ENCODE results near the gene ZNF526.

Gene ZNF526

DNA sequence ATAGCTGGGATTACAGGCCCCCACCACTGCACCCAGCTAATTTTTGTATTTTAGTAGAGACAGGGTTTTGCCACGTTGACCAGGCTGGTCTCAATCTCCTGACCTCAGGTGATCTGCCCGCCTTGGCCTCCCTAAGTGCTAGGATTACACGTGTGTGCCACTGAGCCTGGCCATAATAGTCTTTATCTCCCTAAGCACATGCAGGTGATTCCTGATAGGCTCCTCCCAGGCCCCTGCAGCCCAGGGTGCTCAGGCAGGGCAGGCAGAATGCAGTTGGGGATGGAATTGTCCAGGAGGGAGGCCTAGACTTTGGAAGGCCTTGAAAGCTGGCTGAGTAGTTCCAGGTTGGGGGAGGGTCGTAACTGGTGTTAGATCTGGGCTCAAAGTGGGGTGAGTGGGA, 8.5 kb downstream of the ZNF526 start:
- TF ChIP-seq EGR1 (IDR thresholded peaks at IDR 0.05) (no peak), RAD21 (IDR thresholded peaks at IDR 0.05; ENCODE audit: low read depth) (no peak), CREB1 (IDR thresholded peaks at IDR 0.05; ENCODE audit: low read depth) (no peak)

DNA sequence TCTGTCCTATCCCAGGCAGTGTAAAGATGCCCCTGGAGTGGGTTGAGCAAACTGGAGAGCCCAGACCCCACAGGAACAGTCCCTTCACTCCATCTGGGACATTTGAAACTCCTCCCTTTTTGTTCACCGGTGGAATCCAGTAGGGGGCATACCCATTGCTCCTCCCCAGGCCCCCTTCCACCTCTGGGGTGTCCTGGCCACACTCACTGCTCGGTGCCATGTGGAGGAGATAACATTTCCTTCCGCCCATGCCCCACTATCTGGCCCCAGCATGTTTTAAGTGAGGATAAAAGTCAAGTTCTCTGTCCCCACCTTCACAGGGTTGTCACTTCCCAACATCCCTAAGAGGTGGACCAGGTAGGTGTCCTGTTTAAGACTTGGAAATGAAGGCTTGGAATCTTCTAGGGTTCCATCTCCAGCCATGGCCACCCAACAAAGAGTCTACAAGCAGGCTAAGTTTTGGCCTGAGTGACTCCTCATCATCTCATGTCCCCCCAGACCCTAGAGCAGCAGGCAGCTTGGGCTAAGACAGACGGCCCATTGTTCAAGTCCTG, 9.3 kb downstream of the ZNF526 start:
- TF ChIP-seq FOXM1 (IDR thresholded peaks at IDR 0.05; ENCODE audit: borderline replicate concordance, low read depth) = no peak
- TF ChIP-seq TEAD4 (IDR thresholded peaks at IDR 0.05) = no peak
- TF ChIP-seq CEBPB (IDR thresholded peaks at IDR 0.05) = no peak
- no peak for TF ChIP-seq EP300 (IDR thresholded peaks at IDR 0.05; ENCODE audit: borderline replicate concordance)
- TF ChIP-seq NFIC (IDR thresholded peaks at IDR 0.05) = no peak
- TF ChIP-seq TAF1 (IDR thresholded peaks at IDR 0.05; ENCODE audit: low read depth) = no peak
- TF ChIP-seq EGR1 (IDR thresholded peaks at IDR 0.05) = no peak
- no peak for TF ChIP-seq ZBTB7A (IDR thresholded peaks at IDR 0.05; ENCODE audit: low read depth)
- TF ChIP-seq, protein P1, sequence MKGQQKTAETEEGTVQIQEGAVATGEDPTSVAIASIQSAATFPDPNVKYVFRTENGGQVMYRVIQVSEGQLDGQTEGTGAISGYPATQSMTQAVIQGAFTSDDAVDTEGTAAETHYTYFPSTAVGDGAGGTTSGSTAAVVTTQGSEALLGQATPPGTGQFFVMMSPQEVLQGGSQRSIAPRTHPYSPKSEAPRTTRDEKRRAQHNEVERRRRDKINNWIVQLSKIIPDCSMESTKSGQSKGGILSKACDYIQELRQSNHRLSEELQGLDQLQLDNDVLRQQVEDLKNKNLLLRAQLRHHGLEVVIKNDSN (IDR thresholded peaks at IDR 0.05) = no peak
- no peak for TF ChIP-seq YY1 (IDR thresholded peaks at IDR 0.05; ENCODE audit: low read depth)
- no peak for TF ChIP-seq CREB1 (IDR thresholded peaks at IDR 0.05; ENCODE audit: low read depth)
- no peak for TF ChIP-seq RAD21 (IDR thresholded peaks at IDR 0.05; ENCODE audit: low read depth)
- TF ChIP-seq TCF12 (IDR thresholded peaks at IDR 0.05; ENCODE audit: low read depth) = no peak
- TF ChIP-seq, protein P2, sequence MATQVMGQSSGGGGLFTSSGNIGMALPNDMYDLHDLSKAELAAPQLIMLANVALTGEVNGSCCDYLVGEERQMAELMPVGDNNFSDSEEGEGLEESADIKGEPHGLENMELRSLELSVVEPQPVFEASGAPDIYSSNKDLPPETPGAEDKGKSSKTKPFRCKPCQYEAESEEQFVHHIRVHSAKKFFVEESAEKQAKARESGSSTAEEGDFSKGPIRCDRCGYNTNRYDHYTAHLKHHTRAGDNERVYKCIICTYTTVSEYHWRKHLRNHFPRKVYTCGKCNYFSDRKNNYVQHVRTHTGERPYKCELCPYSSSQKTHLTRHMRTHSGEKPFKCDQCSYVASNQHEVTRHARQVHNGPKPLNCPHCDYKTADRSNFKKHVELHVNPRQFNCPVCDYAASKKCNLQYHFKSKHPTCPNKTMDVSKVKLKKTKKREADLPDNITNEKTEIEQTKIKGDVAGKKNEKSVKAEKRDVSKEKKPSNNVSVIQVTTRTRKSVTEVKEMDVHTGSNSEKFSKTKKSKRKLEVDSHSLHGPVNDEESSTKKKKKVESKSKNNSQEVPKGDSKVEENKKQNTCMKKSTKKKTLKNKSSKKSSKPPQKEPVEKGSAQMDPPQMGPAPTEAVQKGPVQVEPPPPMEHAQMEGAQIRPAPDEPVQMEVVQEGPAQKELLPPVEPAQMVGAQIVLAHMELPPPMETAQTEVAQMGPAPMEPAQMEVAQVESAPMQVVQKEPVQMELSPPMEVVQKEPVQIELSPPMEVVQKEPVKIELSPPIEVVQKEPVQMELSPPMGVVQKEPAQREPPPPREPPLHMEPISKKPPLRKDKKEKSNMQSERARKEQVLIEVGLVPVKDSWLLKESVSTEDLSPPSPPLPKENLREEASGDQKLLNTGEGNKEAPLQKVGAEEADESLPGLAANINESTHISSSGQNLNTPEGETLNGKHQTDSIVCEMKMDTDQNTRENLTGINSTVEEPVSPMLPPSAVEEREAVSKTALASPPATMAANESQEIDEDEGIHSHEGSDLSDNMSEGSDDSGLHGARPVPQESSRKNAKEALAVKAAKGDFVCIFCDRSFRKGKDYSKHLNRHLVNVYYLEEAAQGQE (IDR thresholded peaks at IDR 0.05; ENCODE audit: low read depth) = no peak
- TF ChIP-seq, protein P3, sequence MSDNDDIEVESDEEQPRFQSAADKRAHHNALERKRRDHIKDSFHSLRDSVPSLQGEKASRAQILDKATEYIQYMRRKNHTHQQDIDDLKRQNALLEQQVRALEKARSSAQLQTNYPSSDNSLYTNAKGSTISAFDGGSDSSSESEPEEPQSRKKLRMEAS (IDR thresholded peaks at IDR 0.05) = no peak

DNA sequence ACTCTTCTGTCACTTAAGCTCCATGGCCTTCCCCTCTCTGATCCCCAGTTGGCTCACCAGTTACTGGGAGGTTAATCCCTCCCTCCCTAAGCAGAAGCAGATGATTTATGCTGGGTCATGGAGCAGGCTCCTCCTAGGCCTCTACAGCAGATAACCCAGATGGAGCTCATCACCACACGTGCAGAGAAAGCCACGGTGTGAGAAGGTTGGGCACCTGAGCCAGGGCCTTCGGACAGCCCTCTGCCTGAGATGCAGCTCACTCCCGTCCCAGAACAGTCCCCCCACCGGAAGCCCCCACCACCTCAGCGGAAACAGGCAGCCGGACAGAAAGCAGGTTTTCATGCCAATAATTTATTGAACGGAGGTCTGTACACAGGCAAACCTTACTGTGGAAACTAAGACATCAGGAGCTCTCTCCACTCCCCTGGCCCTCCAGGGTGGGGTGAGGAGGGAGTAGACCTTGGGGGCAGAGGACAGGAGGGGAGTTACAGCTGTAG, 9.8 kb downstream of the ZNF526 start:
- TF ChIP-seq RAD21 (IDR thresholded peaks at IDR 0.05; ENCODE audit: low read depth) (no peak), EGR1 (IDR thresholded peaks at IDR 0.05) (no peak), TEAD4 (IDR thresholded peaks at IDR 0.05) (no peak), NFIC (IDR thresholded peaks at IDR 0.05) (no peak), CEBPB (IDR thresholded peaks at IDR 0.05) (no peak), TAF1 (IDR thresholded peaks at IDR 0.05; ENCODE audit: low read depth) (no peak), ZBTB7A (IDR thresholded peaks at IDR 0.05; ENCODE audit: low read depth) (no peak), TCF12 (IDR thresholded peaks at IDR 0.05; ENCODE audit: low read depth) (no peak), YY1 (IDR thresholded peaks at IDR 0.05; ENCODE audit: low read depth) (no peak), FOXM1 (IDR thresholded peaks at IDR 0.05; ENCODE audit: borderline replicate concordance, low read depth) (no peak), EP300 (IDR thresholded peaks at IDR 0.05; ENCODE audit: borderline replicate concordance) (no peak)
- TF ChIP-seq, protein P2 (IDR thresholded peaks at IDR 0.05; ENCODE audit: low read depth) = no peak
- TF ChIP-seq, protein P1 (IDR thresholded peaks at IDR 0.05) = no peak
- TF ChIP-seq, protein P3 (IDR thresholded peaks at IDR 0.05) = no peak

DNA sequence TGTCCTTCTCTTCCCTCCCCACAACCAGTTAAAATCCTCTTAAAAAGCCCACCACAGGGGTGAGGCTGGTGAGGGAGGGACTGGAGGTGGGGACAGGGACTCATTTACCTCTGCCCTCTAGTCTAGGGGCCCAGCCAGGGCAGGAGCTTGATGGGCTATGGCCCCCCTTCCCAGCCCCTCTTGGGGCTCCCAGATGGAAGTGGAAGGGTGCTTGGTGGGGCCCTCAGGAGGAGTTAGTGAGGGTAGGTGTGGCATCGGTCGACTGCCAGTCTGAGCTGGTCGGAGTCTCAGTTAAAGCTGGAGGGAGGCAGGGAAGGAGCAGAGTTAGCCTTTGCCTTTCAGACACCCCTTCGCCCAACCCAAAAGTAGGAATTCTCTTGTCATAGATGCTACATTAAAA, 10.5 kb downstream of the ZNF526 start:
- TF ChIP-seq TAF1 (IDR thresholded peaks at IDR 0.05; ENCODE audit: low read depth) (no peak), TEAD4 (IDR thresholded peaks at IDR 0.05) (no peak), FOXM1 (IDR thresholded peaks at IDR 0.05; ENCODE audit: borderline replicate concordance, low read depth) (no peak), ZBTB7A (IDR thresholded peaks at IDR 0.05; ENCODE audit: low read depth) (no peak), CEBPB (IDR thresholded peaks at IDR 0.05) (no peak), YY1 (IDR thresholded peaks at IDR 0.05; ENCODE audit: low read depth) (no peak), EP300 (IDR thresholded peaks at IDR 0.05; ENCODE audit: borderline replicate concordance) (no peak), CREB1 (IDR thresholded peaks at IDR 0.05; ENCODE audit: low read depth) (no peak)
- TF ChIP-seq, protein P3 (IDR thresholded peaks at IDR 0.05) = no peak

DNA sequence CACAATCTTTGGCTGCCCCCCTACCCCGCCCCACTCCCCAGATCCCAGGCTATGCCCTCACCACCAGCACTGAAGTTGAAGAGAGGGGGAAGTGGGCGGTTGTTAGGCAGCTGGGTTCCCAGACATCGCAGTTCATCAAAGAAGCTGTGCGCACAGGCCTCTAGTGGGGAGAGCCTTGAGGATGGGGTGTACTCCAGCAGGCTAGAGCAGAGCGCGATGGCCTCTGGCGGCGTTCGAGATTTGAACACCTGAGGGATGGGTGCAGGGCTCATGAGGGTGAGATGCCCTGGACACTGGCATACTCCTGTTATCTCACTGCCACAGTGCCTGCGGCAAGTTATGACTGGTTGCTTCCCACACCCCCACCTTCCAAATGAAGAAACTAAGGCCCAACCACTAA, 12.3 kb downstream of the ZNF526 start:
- TF ChIP-seq CEBPB (IDR thresholded peaks at IDR 0.05) = no peak
- no peak for TF ChIP-seq YY1 (IDR thresholded peaks at IDR 0.05; ENCODE audit: low read depth)
- TF ChIP-seq NFIC (IDR thresholded peaks at IDR 0.05) = no peak
- TF ChIP-seq EP300 (IDR thresholded peaks at IDR 0.05; ENCODE audit: borderline replicate concordance) = no peak
- no peak for TF ChIP-seq CREB1 (IDR thresholded peaks at IDR 0.05; ENCODE audit: low read depth)
- TF ChIP-seq, protein P1 (IDR thresholded peaks at IDR 0.05) = no peak
- TF ChIP-seq TEAD4 (IDR thresholded peaks at IDR 0.05) = no peak
- TF ChIP-seq RAD21 (IDR thresholded peaks at IDR 0.05; ENCODE audit: low read depth) = no peak
- TF ChIP-seq, protein P3 (IDR thresholded peaks at IDR 0.05) = no peak
- TF ChIP-seq ZBTB7A (IDR thresholded peaks at IDR 0.05; ENCODE audit: low read depth) = no peak
- TF ChIP-seq TAF1 (IDR thresholded peaks at IDR 0.05; ENCODE audit: low read depth) = no peak

Measured in Ishikawa (cell line).